DND-41 (cell line): Measurements from ENCODE around the gene GRID1.

ENCODE experiments used
- ATAC-seq: fragments of 200-7000 bp; cut with Tn5 transposase; 3 replicates; pipeline ENCODE4 v1.9.1; 2021; ENCODE audit warnings: low read depth; ENCODE audit not compliant: insufficient read depth
- DNase-seq: peaks from one replicate; pipeline ENCODE4 v3.0.0-alpha.2; 2020
- H2AFZ ChIP-seq: 2 replicates; pipeline ENCODE4 v1.6.0; 2012; ENCODE audit warnings: low read depth, low read length
- H3K27ac ChIP-seq: 2 replicates; pipeline ENCODE4 v1.5.1; 2012; ENCODE audit warnings: low read length, inconsistent platforms
- H3K27me3 ChIP-seq: fragments of 200-600 bp; sonication (generic); 2 replicates; pipeline ENCODE4 v1.6.0; 2012; ENCODE audit warnings: low read length, mild to moderate bottlenecking, inconsistent platforms; ENCODE audit not compliant: insufficient read depth, poor library complexity
- H3K36me3 ChIP-seq: 2 replicates; pipeline ENCODE4 v1.5.1; 2012; ENCODE audit warnings: low read length, inconsistent platforms; ENCODE audit not compliant: insufficient read depth
- H3K4me1 ChIP-seq: 2 replicates; pipeline ENCODE4 v1.5.1; 2012; ENCODE audit warnings: mild to moderate bottlenecking, low read length; ENCODE audit not compliant: insufficient read depth
- H3K4me2 ChIP-seq: 2 replicates; pipeline ENCODE4 v1.6.0; 2012; ENCODE audit warnings: mild to moderate bottlenecking, moderate library complexity, low read length, inconsistent platforms; ENCODE audit not compliant: insufficient read depth
- H3K4me3 ChIP-seq, 2 experiments: fragments of 200-600 bp in 1 of 2; shearing (Covaris generic) in 1 of 2; 2 replicates each; pipeline ENCODE4 v1.5.1; 2012 to 2016; ENCODE audit warnings: inconsistent platforms in 2 of 2, low read length in 2 of 2, mild to moderate bottlenecking in 2 of 2, low read depth in 1 of 2, moderate library complexity in 1 of 2
- H3K79me2 ChIP-seq: 2 replicates; pipeline ENCODE4 v1.6.0; 2012; ENCODE audit warnings: low read length, inconsistent platforms; ENCODE audit not compliant: insufficient read depth
- H3K9ac ChIP-seq: 2 replicates; pipeline ENCODE4 v1.6.0; 2012; ENCODE audit warnings: low read depth, mild to moderate bottlenecking, inconsistent platforms, low read length, moderate library complexity
- H3K9me3 ChIP-seq: 2 replicates; pipeline ENCODE4 v1.5.1; 2012; ENCODE audit warnings: low read length, moderate library complexity, mild to moderate bottlenecking, inconsistent platforms; ENCODE audit not compliant: insufficient read depth, severe bottlenecking
- H4K20me1 ChIP-seq: 2 replicates; pipeline ENCODE4 v1.6.0; 2012; ENCODE audit warnings: low read length; ENCODE audit not compliant: insufficient read depth
- CTCF ChIP-seq: IDR thresholded peaks from 2 replicates; pipeline ENCODE4 v1.5.1; 2012; ENCODE audit warnings: borderline replicate concordance, low read length, moderate library complexity, mild to moderate bottlenecking; ENCODE audit not compliant: poor library complexity, severe bottlenecking; ENCODE audit errors: extremely low read depth
- EZH2 ChIP-seq: IDR thresholded peaks from 3 replicates; pipeline ENCODE4 v1.6.1; 2012; ENCODE audit warnings: borderline replicate concordance, low read depth, mild to moderate bottlenecking, moderate library complexity, low read length, inconsistent platforms; ENCODE audit not compliant: severe bottlenecking

GRID1 gene

GRCh38 chr10:86182150-86182549, 184.4 kb downstream of the GRID1 start:
- TF ChIP-seq CTCF (no peak), EZH2 (no peak)
- Histone ChIP-seq H2AFZ (no peak overlapping the region), H3K79me2 (no peaks in the 10 kb centered on the region), H3K4me1 (no peaks in the 10 kb centered on the region), H3K27me3 (no peaks in the 10 kb centered on the region), H3K4me2 (no peak overlapping the region), H3K36me3 (no peaks in the 10 kb centered on the region), H3K4me3 (no peak overlapping the region), H3K27ac (no peak overlapping the region), H3K9ac (no peak overlapping the region), H3K9me3 (no peaks in the 10 kb centered on the region), H4K20me1 (0 out of 2 replicates have a peak, but pooled peaks cover 3% of the 10 kb centered on the region)
- DNase-seq (no peak), ATAC-seq (no peak)

- Histone ChIP-seq H3K27ac (no peak overlapping the region), H3K9me3 (no peaks in the 10 kb centered on the region), H3K27me3 (no peaks in the 10 kb centered on the region), H3K4me1 (no peaks in the 10 kb centered on the region), H3K4me2 (no peak overlapping the region), H3K9ac (no peak overlapping the region), H2AFZ (no peak overlapping the region), H4K20me1 (0 out of 2 replicates have a peak, but pooled peaks cover 3% of the 10 kb centered on the region), H3K36me3 (no peaks in the 10 kb centered on the region), H3K4me3 (no peak overlapping the region), H3K79me2 (no peaks in the 10 kb centered on the region)
- TF ChIP-seq CTCF, result no peak
- no peak for TF ChIP-seq EZH2
- ATAC-seq, result no peak
- DNase-seq, result no peak
Measured at GRCh38 chr10:86180861-86181260, 185.7 kb downstream of the GRID1 start.

- Histone ChIP-seq H3K27me3 (no peaks in the 10 kb centered on the region), H4K20me1 (0 out of 2 replicates have a peak, but pooled peaks cover 3% of the 10 kb centered on the region), H3K36me3 (no peaks in the 10 kb centered on the region), H3K4me3 (no peak overlapping the region), H3K79me2 (no peaks in the 10 kb centered on the region), H3K9ac (no peak overlapping the region), H3K27ac (no peak overlapping the region), H3K4me2 (no peak overlapping the region), H3K9me3 (no peaks in the 10 kb centered on the region), H3K4me1 (no peaks in the 10 kb centered on the region), H2AFZ (no peak overlapping the region)
- no peak for ATAC-seq
- TF ChIP-seq CTCF, result no peak
- no peak for TF ChIP-seq EZH2
- no peak for DNase-seq
Measured at GRCh38 chr10:86179961-86180360, 186.6 kb downstream of the GRID1 start.

GRCh38 chr10:86179153-86179524, 187.5 kb downstream of the GRID1 start:
- TF ChIP-seq CTCF (no peak), EZH2 (no peak)
- H3K9ac ChIP-seq, result no peak overlapping the region
- H3K9me3 ChIP-seq, result no peaks in the 10 kb centered on the region
- ATAC-seq, result no peak
- no peak overlapping the region for H3K27ac ChIP-seq
- no peaks in the 10 kb centered on the region for H3K4me1 ChIP-seq
- DNase-seq, result no peak
- no peak overlapping the region for H2AFZ ChIP-seq
- H3K79me2 ChIP-seq, result no peaks in the 10 kb centered on the region
- H3K4me2 ChIP-seq, result no peak overlapping the region
- H3K27me3 ChIP-seq, result no peaks in the 10 kb centered on the region
- no peak overlapping the region for H3K4me3 ChIP-seq
- no peaks in the 10 kb centered on the region for H3K36me3 ChIP-seq
- H4K20me1 ChIP-seq, result 0 out of 2 replicates have a peak, but pooled peaks cover 3% of the 10 kb centered on the region
